ENCODE measurements around the gene MAML3.

The MAML3 gene

GRCh38 chr4:139746431-139747171 is 407.4 kb downstream of the MAML3 start:
- FAIRE-seq (peak; percentile 89), DNase-seq (ENCODE audit: insufficient read length, low spot score) (no peak)
- no peak for TF ChIP-seq CTCF (IDR thresholded peaks at IDR 0.05; ENCODE audit: insufficient read depth, missing control alignments)

GRCh38 chr4:139745111-139745639 is 408.8 kb downstream of the MAML3 start:
- no peak for TF ChIP-seq CTCF (IDR thresholded peaks at IDR 0.05; ENCODE audit: insufficient read depth, missing control alignments)
- no peak for DNase-seq (ENCODE audit: insufficient read length, low spot score)
- FAIRE-seq, result peak; percentile 81

GRCh38 chr4:139744232-139744631 is 409.8 kb downstream of the MAML3 start:
- DNase-seq (ENCODE audit: insufficient read length, low spot score) (no peak), FAIRE-seq (peak; percentile 55)
- no peak for TF ChIP-seq CTCF (IDR thresholded peaks at IDR 0.05; ENCODE audit: insufficient read depth, missing control alignments)

- TF ChIP-seq CTCF (IDR thresholded peaks at IDR 0.05; ENCODE audit: insufficient read depth, missing control alignments), result no peak
- FAIRE-seq (no peak), DNase-seq (ENCODE audit: insufficient read length, low spot score) (no peak)
These were observed 411.0 kb downstream of the MAML3 start for GRCh38 chr4:139743027-139743426.

- no peak for DNase-seq (ENCODE audit: insufficient read length, low spot score)
- FAIRE-seq, result no peak
- TF ChIP-seq CTCF (IDR thresholded peaks at IDR 0.05; ENCODE audit: insufficient read depth, missing control alignments), result no peak
These were observed 413.4 kb downstream of the MAML3 start for GRCh38 chr4:139740531-139741041.

GRCh38 chr4:139740121-139740520 is 413.9 kb downstream of the MAML3 start:
- no peak for TF ChIP-seq CTCF (IDR thresholded peaks at IDR 0.05; ENCODE audit: insufficient read depth, missing control alignments)
- FAIRE-seq (no peak), DNase-seq (ENCODE audit: insufficient read length, low spot score) (no peak)
